ENCODE measurements around the gene KRTAP4-7. TPM values are rescaled to one million over a fixed set of nuclear protein-coding genes. Genes with fewer than 3 reads are reported as not detected.
"Not testable (repeated sequence)": the region's sequence is repeated elsewhere in the genome, so short reads cannot be mapped to it uniquely, and the experiment has no call there.

Gene KRTAP4-7
- total RNA-seq, 1 experiment from 2014 or later = not detected

- H3K4me1 ChIP-seq (replicated peaks); H3K36me3 ChIP-seq; H3K4me3 ChIP-seq; DNase-seq (ENCODE audit: low read depth in 1 of 2, low spot score in 2 of 2); H3K27ac ChIP-seq; H3K27me3 ChIP-seq (replicated peaks); H3K9me3 ChIP-seq (replicated peaks): not testable (repeated sequence)
Observed at GRCh38 chr17:41108728-41109386, 24.9 kb downstream of the KRTAP4-7 start.

DNA sequence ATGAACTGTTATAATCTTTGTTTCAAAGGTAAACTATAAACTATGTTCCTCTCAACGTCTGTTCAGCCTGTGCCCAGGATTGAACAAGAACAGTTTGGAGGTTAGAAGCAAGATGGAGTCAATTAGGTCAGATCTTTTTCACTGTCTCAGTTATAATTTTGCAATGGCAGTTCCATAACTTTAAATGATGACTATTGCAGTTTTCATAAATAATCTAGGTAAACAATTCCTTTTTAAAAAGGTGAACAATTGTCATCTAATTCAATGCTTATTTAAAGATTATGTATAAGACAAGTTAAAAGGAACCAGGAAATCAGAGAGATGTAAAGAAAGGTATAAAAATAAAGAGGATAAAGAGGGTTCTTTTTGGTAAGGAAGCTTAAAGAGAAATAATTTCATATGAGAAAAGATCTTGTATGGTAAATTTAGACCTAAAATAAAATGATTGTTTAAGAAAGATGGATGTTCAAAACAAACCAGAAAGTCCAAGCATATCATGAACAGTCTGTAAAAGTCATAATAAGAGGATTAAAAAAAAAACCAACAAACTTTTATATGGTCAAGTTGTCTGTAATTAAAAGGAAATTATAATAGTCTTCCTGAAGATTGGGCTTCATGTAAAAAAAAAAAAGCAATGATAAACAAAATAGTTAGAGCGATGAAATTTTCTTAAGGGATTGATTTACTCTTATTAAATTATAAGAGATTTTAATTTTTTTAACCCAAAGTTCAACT lies 27.4 kb downstream of the KRTAP4-7 start:
- no peak for DNase-seq (ENCODE audit: low read depth in 1 of 2, low spot score in 2 of 2)
- peaks cover 4% of the 10 kb centered on the region for H3K4me1 ChIP-seq (replicated peaks)
- no peaks in the 10 kb centered on the region for H3K27me3 ChIP-seq (replicated peaks)
- no peak overlapping the region for H3K4me3 ChIP-seq
- no peak overlapping the region for H3K27ac ChIP-seq
- no peaks in the 10 kb centered on the region for H3K36me3 ChIP-seq
- no peaks in the 10 kb centered on the region for H3K9me3 ChIP-seq (replicated peaks)

DNA sequence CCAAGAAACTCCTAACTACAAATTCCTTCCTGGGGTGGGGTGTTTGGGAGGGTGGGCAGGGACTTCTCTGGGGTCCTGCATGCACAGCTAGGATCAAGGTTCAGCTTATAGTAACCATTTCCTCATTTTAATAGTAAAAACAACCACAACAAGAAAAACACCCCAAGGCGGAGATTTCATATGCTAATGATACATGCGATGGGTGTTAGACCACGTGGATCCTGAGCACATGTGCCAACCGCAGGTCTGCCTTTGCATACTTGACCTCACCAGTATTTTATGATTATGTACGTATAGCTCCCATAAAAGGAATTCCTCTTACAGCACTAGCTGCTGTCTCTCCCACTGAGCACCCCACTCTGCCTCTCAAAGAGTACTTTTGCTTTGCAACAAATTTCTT lies 32.3 kb downstream of the KRTAP4-7 start:
- no peaks in the 10 kb centered on the region for H3K27me3 ChIP-seq (replicated peaks)
- no peaks in the 10 kb centered on the region for H3K9me3 ChIP-seq (replicated peaks)
- H3K4me1 ChIP-seq (replicated peaks) = no peaks in the 10 kb centered on the region
- H3K27ac ChIP-seq = no peak overlapping the region
- no peak for DNase-seq (ENCODE audit: low read depth in 1 of 2, low spot score in 2 of 2)
- H3K4me3 ChIP-seq = no peak overlapping the region
- H3K36me3 ChIP-seq = no peaks in the 10 kb centered on the region

GRCh38 chr17:41117846-41118386 lies 34.0 kb downstream of the KRTAP4-7 start, which contains the start of gene KRTAP4-11:
Gene KRTAP4-11, minus strand, starts transcription at chr17:41118373. Its CDS starts 58 bp downstream, at chr17:41118315.
- not testable (repeated sequence) for DNase-seq (ENCODE audit: low read depth in 1 of 2, low spot score in 2 of 2); H3K36me3 ChIP-seq; H3K4me3 ChIP-seq; H3K4me1 ChIP-seq (replicated peaks); H3K27ac ChIP-seq; H3K9me3 ChIP-seq (replicated peaks); H3K27me3 ChIP-seq (replicated peaks)

DNA sequence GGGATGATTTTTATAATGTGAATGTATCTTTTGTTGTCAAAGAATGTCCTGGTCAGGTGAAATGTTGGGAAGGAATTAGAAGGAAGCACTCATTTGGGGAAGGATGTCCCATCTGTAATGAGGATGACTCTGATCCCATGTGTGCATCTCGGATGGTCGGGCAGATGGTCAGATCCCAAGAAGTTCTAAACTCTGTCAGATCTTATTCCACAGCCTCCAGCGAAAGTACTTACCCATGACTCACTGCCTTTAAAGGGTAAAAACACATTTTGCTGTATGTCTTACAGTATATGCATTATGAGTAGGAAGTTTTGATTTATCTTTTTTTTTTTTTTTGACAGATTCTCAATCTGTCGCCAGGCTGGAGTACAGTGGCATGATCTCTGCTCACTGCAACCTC lies 34.8 kb downstream of the KRTAP4-7 start:
- Histone ChIP-seq H3K36me3 (no peaks in the 10 kb centered on the region), H3K4me1 (replicated peaks) (no peaks in the 10 kb centered on the region), H3K4me3 (no peak overlapping the region), H3K27me3 (replicated peaks) (no peaks in the 10 kb centered on the region), H3K27ac (no peak overlapping the region), H3K9me3 (replicated peaks) (no peaks in the 10 kb centered on the region)
- DNase-seq (ENCODE audit: low read depth in 1 of 2, low spot score in 2 of 2) = no peak

GRCh38 chr17:41119696-41120690 lies 36.0 kb downstream of the KRTAP4-7 start:
- not testable (repeated sequence) for H3K27ac ChIP-seq; H3K36me3 ChIP-seq; H3K9me3 ChIP-seq (replicated peaks); H3K4me1 ChIP-seq (replicated peaks); DNase-seq (ENCODE audit: low read depth in 1 of 2, low spot score in 2 of 2); H3K27me3 ChIP-seq (replicated peaks); H3K4me3 ChIP-seq

GRCh38 chr17:41121742-41122141 lies 37.8 kb downstream of the KRTAP4-7 start:
- Histone ChIP-seq H3K4me1 (replicated peaks) (no peaks in the 10 kb centered on the region), H3K36me3 (no peaks in the 10 kb centered on the region), H3K9me3 (replicated peaks) (no peaks in the 10 kb centered on the region), H3K27me3 (replicated peaks) (no peaks in the 10 kb centered on the region), H3K27ac (no peak overlapping the region), H3K4me3 (no peak overlapping the region)
- DNase-seq (ENCODE audit: low read depth in 1 of 2, low spot score in 2 of 2) = no peak

- H3K4me1 ChIP-seq (replicated peaks); H3K9me3 ChIP-seq (replicated peaks); H3K4me3 ChIP-seq; H3K27ac ChIP-seq; H3K36me3 ChIP-seq; DNase-seq (ENCODE audit: low read depth in 1 of 2, low spot score in 2 of 2); H3K27me3 ChIP-seq (replicated peaks): not testable (repeated sequence)
Observed at GRCh38 chr17:41123292-41123990, 39.5 kb downstream of the KRTAP4-7 start.

DNA sequence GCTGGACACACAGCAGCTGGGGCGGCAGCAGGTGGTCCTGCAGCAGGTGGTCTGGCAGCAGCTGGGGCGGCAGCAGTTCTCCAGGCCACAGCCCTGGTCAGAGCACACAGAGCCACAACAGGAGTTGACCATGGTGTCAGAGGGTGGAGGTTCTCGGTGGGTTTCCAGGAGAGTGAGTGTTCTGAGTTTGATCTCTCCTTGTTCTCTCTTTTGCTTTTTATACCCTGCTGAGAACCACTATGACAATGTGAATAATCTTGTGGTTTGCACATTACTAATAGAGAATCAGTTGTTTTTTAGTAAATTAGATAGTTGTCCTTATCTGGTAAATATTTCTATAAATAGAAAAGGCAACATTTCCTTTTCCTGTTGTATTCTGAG lies 40.0 kb downstream of the KRTAP4-7 start, which contains the start of gene KRTAP4-12:
Gene KRTAP4-12 (minus strand): TSS at position 192 of the 381 bp plus-strand sequence. CDS start 60 bp downstream, at position 132.
- DNase-seq (ENCODE audit: low read depth in 1 of 2, low spot score in 2 of 2); H3K4me1 ChIP-seq (replicated peaks); H3K9me3 ChIP-seq (replicated peaks); H3K4me3 ChIP-seq; H3K27me3 ChIP-seq (replicated peaks); H3K36me3 ChIP-seq; H3K27ac ChIP-seq: not testable (repeated sequence)

- no peak for DNase-seq (ENCODE audit: low read depth in 1 of 2, low spot score in 2 of 2)
- H3K27me3 ChIP-seq (replicated peaks) = no peaks in the 10 kb centered on the region
- H3K4me1 ChIP-seq (replicated peaks) = no peaks in the 10 kb centered on the region
- H3K9me3 ChIP-seq (replicated peaks) = no peaks in the 10 kb centered on the region
- H3K36me3 ChIP-seq = no peaks in the 10 kb centered on the region
- H3K27ac ChIP-seq = no peak overlapping the region
- H3K4me3 ChIP-seq = no peak overlapping the region
Observed at GRCh38 chr17:41125064-41125463, 41.1 kb downstream of the KRTAP4-7 start.

- Histone ChIP-seq H3K27ac (no peak overlapping the region), H3K4me1 (replicated peaks) (peaks cover 2% of the 10 kb centered on the region), H3K9me3 (replicated peaks) (no peaks in the 10 kb centered on the region), H3K27me3 (replicated peaks) (no peaks in the 10 kb centered on the region), H3K4me3 (no peak overlapping the region), H3K36me3 (no peaks in the 10 kb centered on the region)
- DNase-seq (ENCODE audit: low read depth in 1 of 2, low spot score in 2 of 2) = no peak
Observed at GRCh38 chr17:41126412-41126811, 42.5 kb downstream of the KRTAP4-7 start.

DNA sequence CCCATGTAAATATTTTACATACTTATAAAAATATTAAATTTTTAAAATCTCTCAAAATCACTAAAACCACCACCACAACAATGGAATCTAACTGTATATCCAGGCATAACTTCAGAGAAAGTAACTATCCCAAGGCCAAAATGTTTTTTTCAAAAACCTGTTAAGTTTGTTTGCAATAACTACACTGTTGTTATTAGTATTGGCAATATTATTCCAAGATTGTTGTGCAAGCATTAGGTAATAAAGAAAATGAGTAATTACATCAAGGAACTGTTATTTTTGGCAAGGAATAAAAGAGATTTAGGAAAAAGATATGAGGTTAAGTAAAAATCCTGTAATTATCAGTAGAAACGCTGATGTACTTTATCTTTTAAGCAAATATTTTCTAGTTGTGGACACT lies 43.4 kb downstream of the KRTAP4-7 start:
- no peaks in the 10 kb centered on the region for H3K27me3 ChIP-seq (replicated peaks)

GRCh38 chr17:41131979-41132378 lies 48.0 kb downstream of the KRTAP4-7 start:
- peak in 1 of 2 experiments; percentile 15 for DNase-seq (ENCODE audit: low read depth in 1 of 2, low spot score in 2 of 2)
- Histone ChIP-seq H3K9me3 (replicated peaks) (no peaks in the 10 kb centered on the region), H3K4me1 (replicated peaks) (peaks cover 25% of the 10 kb centered on the region), H3K36me3 (no peaks in the 10 kb centered on the region), H3K27me3 (replicated peaks) (no peaks in the 10 kb centered on the region), H3K4me3 (no peak overlapping the region), H3K27ac (no peak overlapping the region)

More for the DNA sequence above, 43.4 kb downstream of the KRTAP4-7 start:
- Histone ChIP-seq H3K36me3 (no peaks in the 10 kb centered on the region), H3K27ac (no peak overlapping the region), H3K4me1 (replicated peaks) (peaks cover 11% of the 10 kb centered on the region), H3K9me3 (replicated peaks) (no peaks in the 10 kb centered on the region), H3K4me3 (no peak overlapping the region)
- DNase-seq (ENCODE audit: low read depth in 1 of 2, low spot score in 2 of 2) = no peak

Measured in SJSA1 (cell line).